ENCODE data around the gene BDKRB2.

- TF ChIP-seq, protein P1, sequence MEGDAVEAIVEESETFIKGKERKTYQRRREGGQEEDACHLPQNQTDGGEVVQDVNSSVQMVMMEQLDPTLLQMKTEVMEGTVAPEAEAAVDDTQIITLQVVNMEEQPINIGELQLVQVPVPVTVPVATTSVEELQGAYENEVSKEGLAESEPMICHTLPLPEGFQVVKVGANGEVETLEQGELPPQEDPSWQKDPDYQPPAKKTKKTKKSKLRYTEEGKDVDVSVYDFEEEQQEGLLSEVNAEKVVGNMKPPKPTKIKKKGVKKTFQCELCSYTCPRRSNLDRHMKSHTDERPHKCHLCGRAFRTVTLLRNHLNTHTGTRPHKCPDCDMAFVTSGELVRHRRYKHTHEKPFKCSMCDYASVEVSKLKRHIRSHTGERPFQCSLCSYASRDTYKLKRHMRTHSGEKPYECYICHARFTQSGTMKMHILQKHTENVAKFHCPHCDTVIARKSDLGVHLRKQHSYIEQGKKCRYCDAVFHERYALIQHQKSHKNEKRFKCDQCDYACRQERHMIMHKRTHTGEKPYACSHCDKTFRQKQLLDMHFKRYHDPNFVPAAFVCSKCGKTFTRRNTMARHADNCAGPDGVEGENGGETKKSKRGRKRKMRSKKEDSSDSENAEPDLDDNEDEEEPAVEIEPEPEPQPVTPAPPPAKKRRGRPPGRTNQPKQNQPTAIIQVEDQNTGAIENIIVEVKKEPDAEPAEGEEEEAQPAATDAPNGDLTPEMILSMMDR (conservative IDR thresholded peaks at IDR 0.05; ENCODE audit: low read depth, low read length) = no peak
- TF ChIP-seq EZH2 (IDR thresholded peaks at IDR 0.05; ENCODE audit: borderline replicate concordance, low read depth, low read length, poor library complexity, severe bottlenecking) = no peak
Measured at GRCh38 chr14:96203635-96204034, 1.0 kb upstream of the BDKRB2 start.

Measured in A673 (cell line).